ENCODE results near the gene BFSP2. TPM values are rescaled to one million over a fixed set of nuclear protein-coding genes. Genes with fewer than 3 reads are reported as not detected.

Gene BFSP2
- total and polyA plus RNA-seq, 2 of the 4 experiments (the other 2 are of a cell fraction) = not detected

GRCh38 chr3:133380481-133381225 lies 19.2 kb upstream of the BFSP2 start (continued):
- TF ChIP-seq MXI1 (IDR thresholded peaks at IDR 0.05; ENCODE audit: borderline replicate concordance, low read depth, low read length) = no peak

DNA sequence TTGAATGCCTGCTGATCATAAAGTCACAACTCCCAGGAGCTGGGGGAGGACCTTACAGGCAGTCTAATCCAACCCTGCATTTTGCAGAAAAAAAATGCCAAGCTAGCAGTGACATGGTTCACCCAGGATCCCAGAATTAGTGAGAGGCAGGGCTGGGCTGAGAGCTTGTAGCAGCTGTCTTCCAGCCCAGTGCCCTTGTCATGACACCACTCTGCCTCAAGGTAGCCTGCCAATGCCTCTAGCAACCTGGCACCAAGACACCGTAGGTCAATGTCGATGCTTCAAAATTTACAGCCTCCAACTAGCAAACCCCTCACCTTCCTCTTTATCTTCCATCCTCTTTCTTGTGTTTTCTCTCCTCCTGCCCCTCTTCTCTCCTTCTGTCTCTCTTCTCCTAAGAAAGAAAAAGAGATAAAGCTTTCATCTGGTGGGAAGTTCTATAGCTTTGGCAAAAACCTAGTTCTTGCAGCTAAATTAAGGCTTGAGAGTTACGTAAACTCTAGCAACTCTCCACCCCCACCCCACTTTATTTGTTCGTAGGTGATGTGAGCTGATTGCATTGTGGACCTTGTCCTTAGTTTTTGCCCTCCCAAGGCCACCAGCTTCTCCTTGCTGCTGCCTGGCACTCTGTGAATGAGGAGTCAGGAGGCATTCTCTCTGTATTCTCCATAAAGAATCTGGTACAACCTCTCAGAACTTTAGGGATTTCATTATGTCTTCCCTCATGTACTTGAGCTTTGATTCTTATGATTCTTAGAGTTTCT lies 18.3 kb upstream of the BFSP2 start:
- POLR2A ChIA-PET (ENCODE audit: unreplicated experiment) = no interaction called here
- TF ChIP-seq MXI1 (IDR thresholded peaks at IDR 0.05; ENCODE audit: borderline replicate concordance, low read depth, low read length) (no peak), FOS (IDR thresholded peaks at IDR 0.05; ENCODE audit: low read depth, low read length) (no peak)
- TF ChIP-seq, protein P1, sequence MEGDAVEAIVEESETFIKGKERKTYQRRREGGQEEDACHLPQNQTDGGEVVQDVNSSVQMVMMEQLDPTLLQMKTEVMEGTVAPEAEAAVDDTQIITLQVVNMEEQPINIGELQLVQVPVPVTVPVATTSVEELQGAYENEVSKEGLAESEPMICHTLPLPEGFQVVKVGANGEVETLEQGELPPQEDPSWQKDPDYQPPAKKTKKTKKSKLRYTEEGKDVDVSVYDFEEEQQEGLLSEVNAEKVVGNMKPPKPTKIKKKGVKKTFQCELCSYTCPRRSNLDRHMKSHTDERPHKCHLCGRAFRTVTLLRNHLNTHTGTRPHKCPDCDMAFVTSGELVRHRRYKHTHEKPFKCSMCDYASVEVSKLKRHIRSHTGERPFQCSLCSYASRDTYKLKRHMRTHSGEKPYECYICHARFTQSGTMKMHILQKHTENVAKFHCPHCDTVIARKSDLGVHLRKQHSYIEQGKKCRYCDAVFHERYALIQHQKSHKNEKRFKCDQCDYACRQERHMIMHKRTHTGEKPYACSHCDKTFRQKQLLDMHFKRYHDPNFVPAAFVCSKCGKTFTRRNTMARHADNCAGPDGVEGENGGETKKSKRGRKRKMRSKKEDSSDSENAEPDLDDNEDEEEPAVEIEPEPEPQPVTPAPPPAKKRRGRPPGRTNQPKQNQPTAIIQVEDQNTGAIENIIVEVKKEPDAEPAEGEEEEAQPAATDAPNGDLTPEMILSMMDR (conservative IDR thresholded peaks at IDR 0.05; ENCODE audit: low read depth, low read length) = no peak
- H2BK120ac ChIP-seq (ENCODE audit: low read depth, low read length) = no peak overlapping the region
- no peak overlapping the region for H3K27ac ChIP-seq (ENCODE audit: insufficient read depth, low read length)
- H3K14ac ChIP-seq (replicated peaks; ENCODE audit: low read depth, low read length) = 0 out of 2 replicates have a peak overlapping the region, but pooled peaks have one; percentile 7
- H2BK15ac ChIP-seq (ENCODE audit: low read depth, low read length) = no peak overlapping the region
- H4K91ac ChIP-seq (ENCODE audit: insufficient read depth, low read depth, low read length) = no peak overlapping the region
- H3K4me1 ChIP-seq (ENCODE audit: control insufficient read depth, insufficient read depth, low read length) = 0 out of 2 replicates have a peak, but pooled peaks cover 2% of the 10 kb centered on the region
- no peak overlapping the region for H2AK5ac ChIP-seq (ENCODE audit: low read depth, low read length)
- no peak overlapping the region for H3K18ac ChIP-seq (ENCODE audit: low read depth, low read length)
- H2BK20ac ChIP-seq (ENCODE audit: low read depth, low read length) = no peak overlapping the region
- no peak overlapping the region for H2AK9ac ChIP-seq (replicated peaks; ENCODE audit: low read depth, low read length, poor library complexity)
- CTCF ChIA-PET = interaction anchor here (0.9 to 2.1 kb wide), 5 partner anchors 16 to 655 kb away, joined by 3 to 6 read pairs (median 5); no protein-coding TSS in a partner anchor
- in situ Hi-C loops (cut with MboI; ENCODE audit: low sequenced_read_pairs) (no loop called here), intact Hi-C loops (cut with micrococcal nuclease) (no loop called here), dilution Hi-C loops (cut with HindIII; ENCODE audit: low sequenced_read_pairs, unreplicated experiment) (no loop called here)
- peaks cover 0 to 3% of the 10 kb centered on the region in 2 experiments; a peak in 1 of 4 replicates for H3K79me1 ChIP-seq (ENCODE audit: low read depth in 1 of 2, low read length in 2 of 2)
- no peaks in the 10 kb centered on the region for H3K9me1 ChIP-seq (ENCODE audit: insufficient read depth, low read length)
- BruUV-seq (replicated peaks) = no TSS peak
- DNase-seq (no peak), ATAC-seq (ENCODE audit: low read depth) (no peak)
- no peak overlapping the region for H3K56ac ChIP-seq (ENCODE audit: extremely low read depth, insufficient read depth, low read length)
- 57% methylated on average over 2 of the region's 4 CpGs; no CpG with 5 or more reads in 1 of the 2 experiments for WGBS, 2 experiments (ENCODE audit: extremely low coverage in 2 of 2, insufficient read length in 1 of 2)
- no peak overlapping the region for H3K4me3 ChIP-seq (ENCODE audit: insufficient read depth, low read depth, low read length)
- H3K9ac ChIP-seq (ENCODE audit: low read depth, low read length) = no peak overlapping the region
- no peak overlapping the region for H2BK5ac ChIP-seq (ENCODE audit: low read depth, low read length, poor library complexity, severe bottlenecking)
- H4K20me1 ChIP-seq (ENCODE audit: insufficient read depth, low read length) = no peaks in the 10 kb centered on the region
- no peaks in the 10 kb centered on the region for H3K36me3 ChIP-seq (ENCODE audit: control insufficient read depth, insufficient read depth, low read length)
- no peaks in the 10 kb centered on the region for H3K27me3 ChIP-seq (ENCODE audit: control insufficient read depth, insufficient read depth, low read length)
- H4K8ac ChIP-seq (ENCODE audit: low read depth in 2 of 2, low read length in 2 of 2) = no peak overlapping the region
- no peak overlapping the region for H3K4ac ChIP-seq (ENCODE audit: low read depth, low read length)
- H3K23ac ChIP-seq (ENCODE audit: low read depth, low read length) = no peak overlapping the region
- no peak overlapping the region for H4K5ac ChIP-seq (ENCODE audit: low read depth, low read length)
- no peak overlapping the region for H2AFZ ChIP-seq (replicated peaks; ENCODE audit: low read length, poor library complexity)
- H3K4me2 ChIP-seq (ENCODE audit: low read depth, low read length) = no peak overlapping the region
- H3K9me3 ChIP-seq (ENCODE audit: control insufficient read depth, insufficient read depth, low read length) = no peaks in the 10 kb centered on the region
